HEK293T (cell line): ENCODE data around the gene SORBS2.

Source experiments
- BHLHE40 ChIP-seq: fragments of 450-650 bp; IDR thresholded peaks from 2 replicates; pipeline ENCODE4 v1.6.1; 2016; ENCODE audit warnings: mild to moderate bottlenecking, moderate library complexity, borderline replicate concordance
- ELF4 ChIP-seq: fragments of 450-650 bp; IDR thresholded peaks from 2 replicates; pipeline ENCODE4 v1.6.1; 2017; ENCODE audit warnings: antibody characterized with exemption
- FOXA1 ChIP-seq: fragments of 450-650 bp; IDR thresholded peaks from 2 replicates; pipeline ENCODE4 v1.6.1; 2016; ENCODE audit warnings: mild to moderate bottlenecking
- FOXK2 ChIP-seq: fragments of 450-650 bp; IDR thresholded peaks from 2 replicates; pipeline ENCODE4 v1.6.1; 2016; ENCODE audit warnings: mild to moderate bottlenecking
- FOXM1 ChIP-seq: fragments of 450-650 bp; IDR thresholded peaks from 2 replicates; pipeline ENCODE4 v1.6.1; 2017; ENCODE audit warnings: mild to moderate bottlenecking, borderline replicate concordance
- HDGF ChIP-seq: fragments of 450-650 bp; IDR thresholded peaks from 2 replicates; pipeline ENCODE4 v1.6.1; 2017; ENCODE audit warnings: antibody characterized with exemption, borderline replicate concordance
- L3MBTL2 ChIP-seq: fragments of 450-650 bp; conservative IDR thresholded peaks from 2 replicates; pipeline ENCODE4 v1.6.1; 2016; ENCODE audit warnings: mild to moderate bottlenecking
- LEF1 ChIP-seq: fragments of 450-650 bp; IDR thresholded peaks from 2 replicates; pipeline ENCODE4 v1.6.1; 2017; ENCODE audit warnings: mild to moderate bottlenecking, borderline replicate concordance
- NFRKB ChIP-seq: fragments of 450-650 bp; IDR thresholded peaks from 2 replicates; pipeline ENCODE4 v1.6.1; 2016; ENCODE audit warnings: mild to moderate bottlenecking, moderate library complexity
- SP1 ChIP-seq: fragments of 450-650 bp; IDR thresholded peaks from 2 replicates; pipeline ENCODE4 v1.6.1; 2017
- SUZ12 ChIP-seq: fragments of 450-650 bp; IDR thresholded peaks from 2 replicates; pipeline ENCODE4 v1.6.1; 2016; ENCODE audit warnings: mild to moderate bottlenecking
- TARDBP ChIP-seq: fragments of 450-650 bp; IDR thresholded peaks from 2 replicates; pipeline ENCODE4 v1.6.1; 2016
- ZNF384 ChIP-seq: fragments of 450-650 bp; IDR thresholded peaks from 2 replicates; pipeline ENCODE4 v1.6.1; 2016
- TF ChIP-seq, protein P1 (sequence below): fragments of 450-650 bp; IDR thresholded peaks from 2 replicates; pipeline ENCODE4 v1.6.1; 2016

DNA sequence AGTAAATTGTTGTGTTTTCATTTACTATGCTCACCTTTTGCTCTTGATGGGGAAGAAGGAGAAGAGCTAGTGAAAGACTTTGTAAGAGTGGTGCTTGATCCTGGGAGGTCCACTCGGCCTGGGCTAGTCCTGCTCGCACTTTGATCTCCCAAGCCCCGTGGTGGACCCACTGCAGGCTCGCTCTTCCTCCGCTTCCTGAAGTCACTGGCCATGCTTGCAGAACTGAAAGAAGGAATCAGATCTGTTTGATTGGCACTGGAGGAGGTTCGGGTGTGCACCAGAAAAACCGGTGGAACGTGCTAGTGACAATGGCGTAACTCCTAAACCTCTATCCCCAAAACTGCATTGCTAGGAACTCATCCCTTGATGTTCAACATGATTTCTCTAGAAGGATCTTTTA is 185.2 kb downstream of the SORBS2 start:
- TF ChIP-seq BHLHE40 (no peak), TARDBP (no peak), FOXM1 (no peak), ZNF384 (no peak), ELF4 (no peak), SP1 (no peak), HDGF (no peak), FOXA1 (no peak), SUZ12 (no peak), L3MBTL2 (no peak), FOXK2 (no peak), LEF1 (no peak), NFRKB (no peak)
- TF ChIP-seq, protein P1, sequence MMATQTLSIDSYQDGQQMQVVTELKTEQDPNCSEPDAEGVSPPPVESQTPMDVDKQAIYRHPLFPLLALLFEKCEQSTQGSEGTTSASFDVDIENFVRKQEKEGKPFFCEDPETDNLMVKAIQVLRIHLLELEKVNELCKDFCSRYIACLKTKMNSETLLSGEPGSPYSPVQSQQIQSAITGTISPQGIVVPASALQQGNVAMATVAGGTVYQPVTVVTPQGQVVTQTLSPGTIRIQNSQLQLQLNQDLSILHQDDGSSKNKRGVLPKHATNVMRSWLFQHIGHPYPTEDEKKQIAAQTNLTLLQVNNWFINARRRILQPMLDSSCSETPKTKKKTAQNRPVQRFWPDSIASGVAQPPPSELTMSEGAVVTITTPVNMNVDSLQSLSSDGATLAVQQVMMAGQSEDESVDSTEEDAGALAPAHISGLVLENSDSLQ = no peak
